H9 (cell line): ENCODE results near the gene SOX21. TPM values are rescaled to one million over a fixed set of nuclear protein-coding genes. Genes with fewer than 3 reads are reported as not detected.

ENCODE experiments used
- DNase-seq: peaks from one replicate; pipeline ENCODE4 v3.0.0-alpha.2; 2017
- H2AFZ ChIP-seq: one replicate; pipeline ENCODE4 v1.6.1; 2013; ENCODE audit warnings: mild to moderate bottlenecking, low read length, control low read depth, moderate library complexity
- H2AK5ac ChIP-seq: 2 replicates; pipeline ENCODE4 v1.6.1; 2013; ENCODE audit warnings: low read length, control low read depth, mixed read lengths; ENCODE audit not compliant: insufficient read length
- H2BK120ac ChIP-seq: one replicate; pipeline ENCODE4 v1.6.1; 2013; ENCODE audit warnings: low read depth, mild to moderate bottlenecking, low read length, control low read depth, inconsistent platforms; ENCODE audit not compliant: poor library complexity, severe bottlenecking
- H2BK12ac ChIP-seq: 2 replicates; pipeline ENCODE4 v1.6.1; 2013; ENCODE audit warnings: low read length, control low read depth, mixed read lengths, low read depth; ENCODE audit not compliant: insufficient read length
- H2BK15ac ChIP-seq: 2 replicates; pipeline ENCODE4 v1.6.1; 2013; ENCODE audit warnings: low read depth, low read length, control low read depth
- H2BK20ac ChIP-seq: one replicate; pipeline ENCODE4 v1.6.1; 2013; ENCODE audit warnings: low read depth, mild to moderate bottlenecking, low read length, control low read depth, inconsistent platforms; ENCODE audit not compliant: poor library complexity, severe bottlenecking
- H2BK5ac ChIP-seq: 2 replicates; pipeline ENCODE4 v1.6.1; 2013; ENCODE audit warnings: low read length, control low read depth, mixed read lengths; ENCODE audit not compliant: insufficient read length
- H3K14ac ChIP-seq: 2 replicates; pipeline ENCODE4 v1.6.1; 2013; ENCODE audit warnings: low read length, control low read depth; ENCODE audit not compliant: insufficient read depth
- H3K18ac ChIP-seq: 2 replicates; pipeline ENCODE4 v1.6.1; 2013; ENCODE audit warnings: low read depth, mild to moderate bottlenecking, mixed read lengths, low read length, control low read depth; ENCODE audit not compliant: insufficient read length
- H3K23ac ChIP-seq: 2 replicates; pipeline ENCODE4 v1.6.1; 2013; ENCODE audit warnings: low read length, control low read depth, mixed read lengths, low read depth; ENCODE audit not compliant: insufficient read length
- H3K23me2 ChIP-seq: 2 replicates; pipeline ENCODE4 v1.6.1; 2013; ENCODE audit warnings: low read depth, mild to moderate bottlenecking, mixed read lengths, low read length, control low read depth; ENCODE audit not compliant: insufficient read length, poor library complexity, severe bottlenecking
- H3K27ac ChIP-seq: 2 replicates; pipeline ENCODE4 v1.5.1; 2013; ENCODE audit warnings: low read length, control low read depth, mixed read lengths, low read depth; ENCODE audit not compliant: insufficient read length
- H3K27me3 ChIP-seq: 2 replicates; pipeline ENCODE4 v1.6.1; 2013; ENCODE audit warnings: low read length, control low read depth, inconsistent platforms; ENCODE audit not compliant: insufficient read depth
- H3K4ac ChIP-seq: 2 replicates; pipeline ENCODE4 v1.6.1; 2013; ENCODE audit warnings: low read depth, mild to moderate bottlenecking, control low read depth, inconsistent platforms, low read length, moderate library complexity
- H3K4me1 ChIP-seq: 2 replicates; pipeline ENCODE4 v1.6.1; 2013; ENCODE audit warnings: low read length, control low read depth, inconsistent platforms; ENCODE audit not compliant: insufficient read depth
- H3K4me2 ChIP-seq: 2 replicates; pipeline ENCODE4 v1.6.1; 2013; ENCODE audit warnings: low read length, control low read depth, mixed read lengths; ENCODE audit not compliant: insufficient read length, insufficient read depth
- H3K56ac ChIP-seq: 2 replicates; pipeline ENCODE4 v1.6.1; 2013; ENCODE audit warnings: low read depth, mild to moderate bottlenecking, mixed read lengths, low read length, control low read depth; ENCODE audit not compliant: insufficient read length
- H3K79me1 ChIP-seq: 2 replicates; pipeline ENCODE4 v1.6.1; 2013; ENCODE audit warnings: low read depth, mild to moderate bottlenecking, moderate library complexity, low read length, control low read depth, inconsistent platforms; ENCODE audit not compliant: insufficient read depth, poor library complexity, severe bottlenecking
- H3K79me2 ChIP-seq: 2 replicates; pipeline ENCODE4 v1.6.1; 2013; ENCODE audit warnings: low read length, control low read depth, inconsistent platforms; ENCODE audit not compliant: insufficient read depth
- H3K9ac ChIP-seq: 2 replicates; pipeline ENCODE4 v1.6.1; 2013; ENCODE audit warnings: low read length, control low read depth, mixed read lengths; ENCODE audit not compliant: insufficient read length; ENCODE audit errors: extremely low read depth
- H3K9me3 ChIP-seq: one replicate; pipeline ENCODE4 v1.6.1; 2013; ENCODE audit warnings: low read depth, low read length, inconsistent platforms; ENCODE audit not compliant: control insufficient read depth
- H3T11ph ChIP-seq: one replicate; pipeline ENCODE4 v1.6.1; 2013; ENCODE audit warnings: mild to moderate bottlenecking, low read length, control low read depth, inconsistent platforms
- H4K20me1 ChIP-seq: one replicate; pipeline ENCODE4 v1.6.1; 2013; ENCODE audit not compliant: control insufficient read depth, insufficient read length, insufficient read depth
- H4K5ac ChIP-seq: 2 replicates; pipeline ENCODE4 v1.6.1; 2013; ENCODE audit warnings: low read depth, mild to moderate bottlenecking, mixed read lengths, low read length, control low read depth; ENCODE audit not compliant: insufficient read length
- H4K8ac ChIP-seq: replicated peaks from 2 replicates; pipeline ENCODE4 v1.6.1; 2013; ENCODE audit warnings: low read length, control low read depth, mixed read lengths, low read depth; ENCODE audit not compliant: insufficient read length
- H4K91ac ChIP-seq: 2 replicates; pipeline ENCODE4 v1.6.1; 2013; ENCODE audit warnings: low read depth, mild to moderate bottlenecking, moderate library complexity, mixed read lengths, low read length, control low read depth; ENCODE audit not compliant: insufficient read length
- H3K27ac Mint-ChIP-seq, 3 experiments: 2 replicates in 2 of 3; 3 replicates in 1 of 3; pipeline ENCODE4 v1.8.0; 2020 to 2021; ENCODE audit warnings: mixed read lengths in 3 of 3, mild to moderate bottlenecking in 1 of 3, moderate library complexity in 1 of 3
- H3K27me3 Mint-ChIP-seq: 2 replicates; pipeline ENCODE4 v1.8.0; 2021; ENCODE audit warnings: low read depth, mild to moderate bottlenecking, moderate library complexity, mixed read lengths
- H3K36me3 Mint-ChIP-seq, 3 experiments: 2 replicates in 2 of 3; 3 replicates in 1 of 3; pipeline ENCODE4 v1.8.0; 2020 to 2021; ENCODE audit warnings: low read depth in 3 of 3, mixed read lengths in 3 of 3; ENCODE audit not compliant: insufficient read depth in 1 of 3
- H3K4me1 Mint-ChIP-seq, 2 experiments: 2 replicates each; pipeline ENCODE4 v1.8.0; 2020; ENCODE audit warnings: mixed read lengths in 2 of 2
- H3K4me3 Mint-ChIP-seq, 2 experiments: 2 replicates in 1 of 2; 3 replicates in 1 of 2; pipeline ENCODE4 v1.8.0; 2020 to 2021; ENCODE audit warnings: mild to moderate bottlenecking in 2 of 2, mixed read lengths in 2 of 2, moderate library complexity in 1 of 2
- H3K9me3 Mint-ChIP-seq, 2 experiments: 2 replicates in 1 of 2; 3 replicates in 1 of 2; pipeline ENCODE4 v1.8.0; 2020; ENCODE audit warnings: mild to moderate bottlenecking in 2 of 2, mixed read lengths in 2 of 2, moderate library complexity in 1 of 2
- CTCF ChIP-seq: fragments of 200-600 bp; sonication (generic); conservative IDR thresholded peaks from 3 replicates; pipeline ENCODE4 v1.8.0; 2021; ENCODE audit warnings: antibody characterized with exemption, mild to moderate bottlenecking
- WGBS: extraction: QIAGEN DNeasy Blood & Tissue Kit; methylation state at CpG from one replicate; pipeline ENCODE4 v1.1.7; 2013; ENCODE audit warnings: missing lambda C conversion rate, low lambda C conversion rate, mixed read lengths; ENCODE audit not compliant: insufficient read length; ENCODE audit errors: extremely low coverage; 5-methylcytosine and 5-hydroxymethylcytosine counted together
- total RNA-seq: library from RNA; stranded (reverse); gene quantifications from 2 replicates; pipeline ENCODE4 v1.2.1, GENCODE V29; 2021

Gene SOX21
- total RNA-seq, 1 experiment from 2014 or later = 38.4 TPM

DNA sequence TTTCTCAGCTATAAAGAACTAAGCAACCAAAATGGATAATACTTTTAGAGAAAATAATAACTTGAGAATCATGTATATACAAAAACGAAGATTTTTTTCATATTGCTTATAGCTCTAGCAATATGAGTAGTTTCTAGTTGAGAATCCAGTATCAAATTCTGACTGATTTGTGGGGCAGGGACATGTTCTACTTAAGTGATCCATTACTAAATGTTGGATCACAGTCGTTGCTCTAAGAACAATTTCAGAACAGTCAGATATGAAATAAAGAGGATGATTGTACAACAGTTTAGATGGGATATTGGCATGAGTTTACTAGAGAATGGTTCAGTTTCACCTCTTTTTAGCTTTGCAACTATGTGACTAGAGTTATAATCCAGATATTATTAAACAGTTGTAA lies 39.9 kb downstream of the SOX21 start:
- no CpG with 5 or more reads among the region's 2 CpGs for WGBS
- Histone ChIP-seq H3K27me3 (no peaks in the 10 kb centered on the region), H3K23ac (no peak overlapping the region), H2AFZ (no peak overlapping the region), H3K14ac (no peak overlapping the region), H2BK12ac (no peak overlapping the region), H3K79me1 (no peaks in the 10 kb centered on the region), H3K9me3 (no peaks in the 10 kb centered on the region), H3K56ac (no peak overlapping the region), H3K18ac (no peak overlapping the region), H2BK5ac (no peak overlapping the region), H4K5ac (no peak overlapping the region), H3T11ph (no peak overlapping the region), H4K91ac (no peak overlapping the region), H3K23me2 (no peaks in the 10 kb centered on the region), H3K4me2 (no peak overlapping the region), H2BK120ac (no peak overlapping the region), H4K8ac (no peak overlapping the region), H3K4me1 (peaks cover 2% of the 10 kb centered on the region; the same call in 1 of the 2 replicates), H3K4ac (no peak overlapping the region), H2BK20ac (no peak overlapping the region), H3K9ac (no peak overlapping the region), H4K20me1 (no peaks in the 10 kb centered on the region), H2AK5ac (no peak overlapping the region), H3K27ac (no peak overlapping the region), H2BK15ac (no peak overlapping the region), H3K79me2 (no peaks in the 10 kb centered on the region)
- Mint-ChIP-seq H3K4me3 (no peak overlapping the region), H3K4me1 (peaks cover 16 to 17% of the 10 kb centered on the region in 2 experiments), H3K36me3 (no peaks in the 10 kb centered on the region), H3K9me3 (no peaks in the 10 kb centered on the region), H3K27me3 (peaks cover 10% of the 10 kb centered on the region), H3K27ac (no peak overlapping the region; a peak in 1 of 7 replicates)
- no peak for DNase-seq
- no peak for TF ChIP-seq CTCF
